Activated CD8-positive, alpha-beta memory T cell treated with anti-CD3 and anti-CD28 coated beads, Interleukin-2, amount 50 U/mL, for 1 hour (primary cell): ENCODE data around the gene XIRP1.

Experiments
- DNase-seq: peaks from one replicate; pipeline ENCODE4 v3.0.0-alpha.2; 2020; ENCODE audit errors: extremely low read depth

The XIRP1 gene

GRCh38 chr3:39144748-39145380 is 47.5 kb downstream of the XIRP1 start:
- DNase-seq = no peak

GRCh38 chr3:39144095-39144747 is 48.2 kb downstream of the XIRP1 start:
- DNase-seq = no peak

- DNase-seq = no peak
Measured at GRCh38 chr3:39143051-39143885, 49.1 kb downstream of the XIRP1 start.

- DNase-seq = no peak
Measured at GRCh38 chr3:39142067-39142466, 50.3 kb downstream of the XIRP1 start.

GRCh38 chr3:39141171-39141995 is 51.0 kb downstream of the XIRP1 start:
- no peak for DNase-seq

- DNase-seq = no peak
Measured at GRCh38 chr3:39140341-39140971, 51.9 kb downstream of the XIRP1 start.

- no peak for DNase-seq
Measured at GRCh38 chr3:39139442-39139841, 53.0 kb downstream of the XIRP1 start.

GRCh38 chr3:39138804-39139415 is 53.5 kb downstream of the XIRP1 start:
- no peak for DNase-seq

GRCh38 chr3:39137991-39138803 is 54.2 kb downstream of the XIRP1 start:
- DNase-seq = no peak

GRCh38 chr3:39137435-39137936 is 54.9 kb downstream of the XIRP1 start:
- no peak for DNase-seq

- DNase-seq = no peak
Measured at GRCh38 chr3:39136533-39137434, 55.6 kb downstream of the XIRP1 start.

GRCh38 chr3:39135170-39135805 is 57.1 kb downstream of the XIRP1 start:
- DNase-seq = no peak

GRCh38 chr3:39134305-39134704 is 58.1 kb downstream of the XIRP1 start:
- DNase-seq = no peak

- DNase-seq = no peak
Measured at GRCh38 chr3:39133822-39134221, 58.6 kb downstream of the XIRP1 start.
